GM19324 (cell line): ENCODE measurements around the gene SLCO2A1.

Experiments used
- ATAC-seq: cut with Tn5 transposase; IDR thresholded peaks from one replicate; pipeline ENCODE4 v1.9.1; 2021; ENCODE audit warnings: mild to moderate bottlenecking, moderate library complexity; ENCODE audit not compliant: unreplicated experiment, low FRiP score

The SLCO2A1 gene

DNA sequence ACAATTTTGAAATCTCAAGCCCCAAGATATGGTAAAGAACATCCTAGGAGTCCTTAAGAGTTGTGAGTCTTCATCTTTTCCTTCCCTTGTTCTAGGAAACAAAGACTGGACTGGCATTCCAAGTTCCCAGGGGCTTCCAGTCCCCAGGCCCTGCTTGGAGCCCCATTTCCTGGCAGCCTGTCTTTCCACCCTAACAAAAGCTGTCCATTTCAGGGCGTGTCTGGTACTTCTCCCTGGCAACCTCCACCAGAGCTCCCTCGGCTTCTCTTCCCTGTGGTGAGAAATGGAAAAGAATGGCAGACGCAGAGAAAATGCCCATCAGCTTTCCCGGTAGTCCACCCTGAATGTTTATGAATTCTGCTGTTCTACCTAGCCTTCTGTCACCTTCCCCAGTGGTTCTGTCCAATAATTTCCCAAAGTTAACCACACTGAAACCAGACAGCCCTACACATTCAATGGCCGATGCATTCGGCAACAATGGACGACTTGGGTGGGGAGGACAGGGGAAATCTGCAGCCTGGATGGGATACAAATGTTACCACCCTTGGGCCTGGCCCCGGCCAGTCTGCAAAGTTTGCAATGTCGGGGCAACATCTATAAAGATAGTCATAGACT, 140.9 kb downstream of the SLCO2A1 start:
- no peak for ATAC-seq

DNA sequence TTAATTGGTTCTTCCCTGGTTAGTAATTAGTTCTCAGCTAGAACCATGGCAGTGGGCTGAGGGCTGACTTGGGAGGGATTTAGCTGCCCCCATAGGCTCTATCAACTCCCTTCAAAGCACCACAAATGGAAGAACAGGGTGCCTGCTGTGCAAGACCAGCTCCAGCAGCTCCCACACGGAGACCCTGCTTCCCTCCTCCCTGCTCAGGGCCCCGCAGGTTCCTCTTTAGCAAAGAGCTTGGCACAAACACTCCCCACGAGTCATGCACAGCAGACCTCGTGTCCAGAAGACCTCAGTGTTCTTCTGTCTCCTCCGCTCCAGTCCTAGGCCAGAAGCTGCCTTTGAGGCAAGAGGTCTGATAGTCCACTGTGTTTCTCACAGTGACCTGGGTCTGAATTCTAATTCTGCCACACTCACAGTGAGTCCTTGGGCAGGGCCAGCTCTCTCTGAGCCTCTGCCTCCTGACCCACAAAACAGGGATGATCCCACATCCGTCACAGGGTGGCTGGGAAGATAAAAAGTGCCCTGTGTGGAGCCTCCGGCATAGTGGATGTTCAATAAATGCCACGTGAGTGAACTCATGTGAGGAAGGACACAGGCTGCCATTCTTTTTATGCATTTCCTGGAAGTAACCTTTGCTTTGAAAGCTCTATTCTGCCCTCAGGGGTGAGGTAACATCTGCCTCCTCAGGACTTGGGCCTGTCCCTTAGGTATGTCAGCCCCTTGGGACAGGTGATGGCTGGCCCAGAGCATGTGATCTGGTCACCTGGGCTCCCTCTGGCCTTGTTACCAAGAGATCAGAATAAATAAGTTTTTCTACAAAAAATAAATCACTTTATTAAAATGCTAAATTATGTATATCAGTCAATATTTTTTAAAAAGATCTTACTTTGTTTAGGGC, 141.7 kb downstream of the SLCO2A1 start:
- ATAC-seq: no peak

DNA sequence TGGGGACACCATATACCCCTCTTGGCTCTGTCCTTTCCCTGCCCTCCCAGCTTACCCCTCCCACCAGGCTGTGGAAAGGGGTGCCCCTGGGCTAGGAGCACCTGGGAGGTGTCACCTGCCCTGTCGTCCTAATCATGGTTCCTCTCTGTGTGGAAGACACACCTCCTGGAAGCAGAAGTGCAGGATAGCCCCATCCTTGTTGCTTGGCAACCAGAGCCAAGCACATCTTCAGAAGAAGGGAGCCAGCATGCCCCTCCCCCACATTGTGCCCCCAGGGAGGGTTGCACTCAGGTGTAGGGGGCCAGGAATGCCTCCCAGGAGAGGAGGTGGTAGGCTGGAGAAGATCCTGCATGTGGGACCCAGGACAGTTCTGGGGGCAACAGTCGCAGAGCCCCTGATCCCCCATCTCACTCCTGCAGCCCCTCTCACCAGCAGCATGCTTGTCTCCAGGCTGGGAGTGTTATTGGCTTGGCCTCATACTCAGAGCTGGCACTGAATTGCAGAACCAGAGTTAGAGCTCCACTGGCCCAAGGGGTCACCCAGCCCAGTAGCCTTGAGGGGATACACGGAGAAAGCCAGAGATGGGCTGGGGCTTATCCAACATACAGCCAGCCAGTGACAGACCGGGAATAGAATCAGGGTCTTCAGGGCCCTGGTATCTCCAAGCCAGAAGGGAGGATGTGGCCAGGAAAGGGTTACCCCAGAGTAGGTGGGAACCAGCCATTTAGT, 142.5 kb downstream of the SLCO2A1 start:
- no peak for ATAC-seq

DNA sequence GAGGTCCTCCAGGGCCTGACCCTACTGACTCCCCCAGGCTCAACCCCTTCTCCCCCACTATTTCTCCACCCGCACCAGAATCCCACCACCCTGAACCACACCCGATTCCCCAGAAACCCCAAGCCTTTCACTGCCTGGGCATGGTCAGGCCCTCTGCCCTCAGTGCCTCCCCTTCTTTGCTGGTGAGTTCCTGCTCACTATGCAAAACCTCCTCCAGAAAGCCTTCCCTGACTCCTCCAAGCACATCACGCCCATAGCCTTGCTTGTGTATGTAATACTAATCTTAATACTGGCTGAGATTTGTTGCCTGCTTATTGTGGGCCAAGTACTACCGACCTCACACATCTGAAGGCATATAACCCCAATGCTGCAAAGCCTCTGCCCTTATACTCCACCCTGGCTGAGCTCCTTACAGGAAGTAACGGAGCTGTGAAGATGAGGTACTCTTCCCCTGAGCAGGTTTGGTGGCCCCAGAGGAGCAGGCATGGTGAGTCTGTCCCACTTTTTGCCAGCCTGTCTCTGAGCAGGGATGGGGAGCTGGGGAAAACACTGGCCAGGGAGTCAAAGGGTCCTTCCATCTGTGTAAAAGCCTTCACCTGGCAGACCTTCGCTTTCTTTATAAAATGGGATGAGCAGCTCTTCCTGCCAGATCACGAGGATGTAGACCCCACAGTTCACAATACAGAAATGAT, 143.5 kb downstream of the SLCO2A1 start:
- no peak for ATAC-seq

DNA sequence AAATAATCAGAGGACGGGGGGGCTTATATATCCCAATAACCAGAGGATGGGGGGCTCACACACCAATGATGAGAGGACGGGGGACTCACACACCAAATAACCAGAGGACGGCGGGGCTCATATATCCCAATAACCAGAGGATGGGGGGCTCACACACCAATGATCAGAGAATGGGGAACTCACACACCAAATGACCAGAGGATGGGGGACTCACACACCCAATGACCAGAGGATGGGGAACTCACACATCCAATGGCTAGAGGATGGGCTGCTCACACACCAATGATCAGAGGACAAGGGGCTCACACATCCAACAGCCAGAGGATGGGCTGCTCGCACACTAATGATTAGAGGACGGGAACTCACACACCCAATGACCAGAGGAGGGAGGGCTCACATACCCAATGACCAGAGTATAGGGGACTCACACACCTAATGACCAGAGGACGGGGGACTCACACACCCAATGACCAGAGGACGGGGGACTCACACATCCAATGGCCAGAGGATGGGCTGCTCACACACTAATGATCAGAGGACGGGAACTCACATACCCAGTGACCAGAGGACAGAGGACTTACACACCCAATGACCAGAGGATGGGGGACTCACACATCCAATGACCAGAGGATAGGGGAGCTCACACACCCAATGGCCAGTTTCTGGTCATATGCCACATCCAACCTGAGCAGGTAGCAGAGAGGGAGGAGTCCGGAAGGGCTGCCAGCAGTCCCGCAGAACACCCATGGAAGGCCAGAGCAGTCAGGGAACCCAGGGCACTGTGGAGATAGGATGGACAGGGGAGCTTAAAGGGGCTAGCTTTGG, 144.6 kb downstream of the SLCO2A1 start:
- no peak for ATAC-seq

DNA sequence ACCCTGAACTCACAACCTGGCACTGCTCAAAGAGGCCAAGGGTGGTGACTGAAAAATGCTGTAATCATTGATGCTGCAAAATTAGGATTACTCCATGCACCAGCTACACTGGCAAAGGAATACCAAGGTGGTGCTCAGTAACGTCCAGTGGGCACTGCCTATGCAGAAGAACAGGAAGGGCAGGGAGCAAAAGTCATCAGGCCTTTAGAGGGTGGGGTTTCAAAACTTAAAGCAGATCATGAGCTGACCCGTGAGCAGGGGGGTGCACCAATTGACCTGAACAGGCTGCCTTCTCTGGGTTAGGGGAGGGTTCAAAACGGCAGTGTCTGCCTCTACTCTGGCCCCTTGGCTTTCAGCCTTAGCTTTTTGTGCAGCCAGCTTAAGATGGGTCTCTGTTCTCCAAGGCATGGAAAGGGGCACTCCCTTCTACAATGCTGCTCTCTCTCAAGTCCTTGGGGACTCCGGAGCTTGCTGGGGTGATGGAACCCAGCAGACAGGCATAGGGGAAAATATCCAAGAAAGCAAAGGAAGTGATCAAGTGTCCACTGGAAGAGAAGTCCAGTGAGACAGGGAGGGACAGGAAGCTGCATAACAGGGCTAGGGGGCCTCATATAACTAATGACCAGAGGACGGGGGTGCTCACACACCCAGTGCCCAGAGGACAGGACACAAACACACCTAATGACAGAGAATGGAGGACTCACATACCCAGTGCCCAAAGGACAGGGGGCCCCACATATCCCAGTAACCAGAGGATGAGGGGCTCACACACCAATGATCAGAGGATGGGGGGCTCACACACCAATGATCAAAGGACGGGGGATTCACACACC, 145.5 kb downstream of the SLCO2A1 start:
- ATAC-seq: no peak

DNA sequence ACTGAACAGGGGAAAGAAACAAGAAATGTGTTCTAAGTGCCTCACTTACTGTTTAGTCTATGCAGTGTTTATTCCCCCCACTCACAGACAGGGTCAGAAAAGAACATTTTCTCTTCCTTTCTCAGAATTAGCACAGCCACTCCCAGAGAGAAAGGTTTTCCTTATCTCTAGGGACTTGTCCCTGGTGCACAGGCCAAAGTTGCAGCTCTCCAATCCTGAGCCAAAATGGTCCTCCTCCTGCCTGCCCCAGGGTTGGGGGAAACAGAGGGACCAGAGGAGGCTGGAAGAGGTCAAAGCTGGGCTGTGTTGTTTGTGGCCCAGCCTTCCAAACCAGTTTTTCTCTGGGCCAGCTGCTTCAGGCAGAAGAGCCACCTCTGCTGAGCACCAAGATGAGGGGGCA, 146.1 kb downstream of the SLCO2A1 start:
- ATAC-seq: no peak

DNA sequence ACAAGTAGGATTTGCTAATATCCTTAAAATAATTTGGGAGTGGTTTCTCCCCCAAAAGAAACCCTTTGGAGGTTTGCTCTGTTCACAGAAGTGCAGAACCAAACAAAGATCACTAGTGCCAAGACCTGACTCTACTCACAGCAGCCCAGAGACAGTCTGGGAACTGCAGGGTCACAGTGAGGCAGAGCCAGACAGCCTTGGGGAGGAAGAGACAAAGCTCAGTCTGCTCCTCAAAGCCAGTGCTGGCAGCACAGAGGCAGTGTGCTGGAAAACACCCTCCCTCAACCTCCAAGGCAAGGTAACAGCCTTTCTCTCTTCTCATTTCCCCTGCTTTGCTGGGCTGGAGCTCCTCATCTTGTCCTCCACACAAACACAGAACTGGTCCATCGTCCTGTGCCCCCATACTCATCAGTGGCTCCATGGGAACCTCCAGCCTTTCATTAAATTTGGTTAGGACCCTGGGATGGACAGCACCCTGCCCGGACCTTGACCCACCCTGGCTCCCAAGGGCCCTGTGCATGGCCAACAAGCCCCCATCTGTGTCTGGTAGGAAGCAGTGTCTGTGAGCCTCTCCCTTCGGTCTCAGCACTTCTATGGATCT, 146.6 kb downstream of the SLCO2A1 start:
- no peak for ATAC-seq

DNA sequence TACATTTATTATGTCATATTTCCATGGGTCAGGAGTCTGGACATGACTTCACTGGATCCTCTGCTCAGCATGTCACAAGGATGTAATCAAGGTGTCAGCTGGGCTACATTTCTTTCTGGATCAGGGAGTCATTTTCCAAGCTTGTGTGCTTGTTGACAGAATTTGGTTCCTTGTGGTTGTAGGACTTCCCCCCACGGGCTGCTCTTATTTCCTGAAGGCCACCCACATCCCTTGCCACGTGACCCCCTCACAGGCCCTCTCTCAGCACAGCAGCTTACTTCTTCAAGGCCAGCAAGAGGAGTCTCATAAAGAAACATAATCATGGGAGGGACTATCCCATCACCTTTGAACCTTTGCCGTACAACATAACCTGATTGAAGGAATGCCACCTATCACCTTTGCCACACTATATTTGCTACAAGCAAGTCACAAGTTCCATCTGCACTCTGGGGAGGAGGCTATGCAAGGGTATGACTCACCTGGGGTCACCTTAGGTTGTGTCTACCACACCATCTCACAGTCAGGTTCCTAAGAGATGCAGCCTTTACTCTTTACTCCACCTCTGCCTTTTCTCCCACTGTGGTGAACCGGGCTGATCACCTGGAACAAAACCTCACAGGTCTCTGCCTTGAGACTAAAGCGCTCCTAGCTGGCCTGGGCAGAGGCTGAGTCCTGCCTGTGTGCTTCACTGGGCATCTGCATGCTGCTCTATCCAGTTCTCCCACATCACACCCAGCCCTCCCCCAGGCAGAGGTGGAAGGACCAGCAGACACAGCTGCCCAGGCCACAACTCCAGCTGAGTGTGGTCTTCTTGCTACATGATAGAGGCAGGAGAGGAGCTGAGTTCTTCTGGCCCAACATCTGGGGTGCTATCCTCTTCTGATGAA, 147.5 kb downstream of the SLCO2A1 start:
- no peak for ATAC-seq

DNA sequence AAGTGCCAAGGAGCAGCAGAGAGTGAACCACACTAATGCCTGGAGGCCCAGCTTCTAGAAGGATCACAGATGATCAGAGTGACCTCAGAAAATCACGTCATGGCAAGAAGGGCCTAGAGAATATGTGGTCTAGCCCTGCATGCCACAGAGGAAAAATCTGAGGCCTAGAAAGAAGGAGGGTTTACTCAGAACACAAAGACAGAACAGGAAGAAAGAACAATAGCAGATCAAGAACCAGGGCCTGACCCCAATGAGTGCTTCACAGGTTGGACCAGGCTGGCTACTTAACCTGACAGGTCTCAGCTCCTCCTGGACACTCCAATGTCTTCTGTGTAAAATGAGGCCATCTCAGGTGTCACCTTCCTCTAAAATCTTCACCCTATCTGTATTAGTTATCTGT, 148.2 kb downstream of the SLCO2A1 start:
- no peak for ATAC-seq

DNA sequence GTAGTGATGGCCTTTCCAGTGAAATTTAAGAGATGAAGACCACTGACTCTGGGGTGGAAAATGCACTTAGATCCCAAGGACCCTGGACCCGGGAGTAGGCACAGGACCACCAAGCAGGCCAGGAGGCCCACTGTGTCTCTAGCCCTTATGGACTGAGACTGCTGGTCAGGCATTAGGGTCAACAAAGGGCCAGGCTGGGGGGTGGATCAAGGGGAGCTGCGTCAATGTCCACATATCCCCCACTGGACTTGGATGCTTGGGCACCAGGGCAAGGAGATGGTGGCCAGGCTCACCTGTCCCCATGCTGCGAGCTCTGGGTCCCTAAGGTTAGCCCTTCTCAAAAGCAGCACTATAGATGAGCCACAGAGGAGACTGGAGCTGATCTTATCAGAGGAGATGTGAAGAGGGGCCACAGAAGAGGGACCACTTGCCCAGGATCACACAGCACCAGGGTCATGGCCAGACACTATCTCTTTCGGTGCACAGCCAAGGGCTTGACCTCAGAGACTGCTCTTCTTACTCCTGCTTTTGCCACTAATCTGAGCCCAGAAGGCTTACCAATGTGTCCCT, 148.8 kb downstream of the SLCO2A1 start:
- ATAC-seq: no peak

DNA sequence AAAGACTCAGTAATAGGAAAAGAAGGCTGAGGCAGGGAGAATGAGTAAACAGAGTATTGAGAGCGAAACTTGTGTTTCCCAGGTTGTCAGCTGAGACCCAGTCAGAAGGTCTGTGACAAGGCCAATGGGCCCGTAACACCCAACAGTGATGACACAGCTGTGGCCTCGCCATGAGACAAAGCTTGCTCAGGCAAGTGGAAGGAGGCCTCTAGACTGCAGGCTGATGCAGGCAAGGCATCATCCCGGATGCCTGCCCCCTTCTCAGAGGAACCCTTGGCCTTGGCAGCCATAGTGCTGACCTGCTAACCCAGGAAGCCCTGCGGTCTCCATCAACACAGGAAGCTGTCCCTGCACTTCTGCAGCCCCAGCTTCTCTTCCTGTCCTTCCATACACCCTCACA, 149.4 kb downstream of the SLCO2A1 start:
- ATAC-seq: no peak

DNA sequence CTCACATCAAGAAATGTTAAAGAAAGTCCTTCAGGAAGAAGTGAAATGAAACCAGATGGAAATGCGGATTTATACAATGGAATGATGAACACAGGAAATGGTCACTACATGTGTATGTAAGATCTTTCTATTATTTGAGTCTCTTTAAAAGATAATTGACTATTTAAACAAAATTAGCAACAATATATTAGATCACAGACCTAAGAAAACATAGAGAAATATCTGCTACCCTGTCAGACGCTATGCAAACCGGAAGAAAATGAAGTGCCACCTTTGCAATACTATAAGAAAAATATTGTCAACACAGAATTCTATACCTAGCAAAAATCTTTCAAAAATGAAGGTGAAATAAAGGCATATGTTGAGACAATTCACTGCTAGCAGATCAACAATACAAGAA, 151.2 kb downstream of the SLCO2A1 start:
- no peak for ATAC-seq
